Pancreas (tissue), 10 donors: Measurements from ENCODE around the gene IL20RB. TPM values are rescaled to one million over a fixed set of nuclear protein-coding genes. Genes with fewer than 3 reads are reported as not detected.

Experiments
- ATAC-seq, 4 donors: fragments of 200-7000 bp; cut with Tn5 transposase; one replicate each; pipeline versions ENCODE4 v1.8.0 to v1.9.1; 2020; ENCODE audit warnings: mild to moderate bottlenecking in 4 of 4, moderate library complexity in 4 of 4
- DNase-seq, 6 donors: peaks; one replicate each; pipeline ENCODE4 v3.0.0-alpha.2; 2020
- FAIRE-seq: peaks from 2 replicates; lab custom pipeline; 2012; peaks lifted over from hg19 to GRCh38; lab: Jason Lieb, UNC
- H3K27ac ChIP-seq, 4 donors: fragments of 200-600 bp; sonication (generic); 1 replicate in 3 of 4; 2 replicates in 1 of 4; pipeline versions ENCODE4 v1.5.0 to v1.8.0; 2020
- H3K27me3 ChIP-seq, 4 donors: fragments of 200-600 bp; one replicate each; pipeline ENCODE4 v1.8.0; 2021
- H3K36me3 ChIP-seq, 3 donors: fragments of 200-600 bp; sonication (generic) in 1 of 3; one replicate each; pipeline versions ENCODE4 v1.5.0 to v1.8.0; 2020 to 2021
- H3K4me1 ChIP-seq, 3 donors: fragments of 200-600 bp; one replicate each; pipeline ENCODE4 v1.8.0; 2021
- H3K4me3 ChIP-seq, 4 donors: fragments of 200-600 bp; sonication (generic) in 2 of 4; one replicate each; pipeline versions ENCODE4 v1.5.0 to v1.8.0; 2020 to 2021
- H3K9me3 ChIP-seq, 4 donors: fragments of 200-600 bp; one replicate each; pipeline ENCODE4 v1.8.0; 2021
- CTCF ChIP-seq, 4 donors: fragments of 200-600 bp; sonication (generic) in 3 of 4; IDR thresholded peaks; one replicate each; pipeline versions ENCODE4 v1.5.0 to v1.8.0; 2021; ENCODE audit warnings: antibody characterized with exemption in 4 of 4
- WGBS, 2 donors: extraction: QIAGEN DNeasy Blood & Tissue Kit; methylation state at CpG; one replicate each; pipeline ENCODE4 v1.1.7; 2013; 5-methylcytosine and 5-hydroxymethylcytosine counted together
- intact Hi-C, 3 donors: fragments of 100-400 bp; cut with DNase I; formaldehyde crosslinking; loops; one replicate each; pipeline versions ENCODE4 v1.11.1 to v1.14.2; 2022
- polyA plus RNA-seq, 2 donors: library from polyadenylated mRNA; stranded (reverse); fragments of 200-250 nt; gene quantifications; one replicate each; pipeline ENCODE4 v1.2.3, GENCODE V29; 2013
- total RNA-seq, 6 donors: library from RNA; stranded (reverse); fragmentation: NEBNext Ultra II Directional in 4 of 6; extraction: Animal tissue kit (Norgen Biotek cat#: 25700) in 4 of 6; gene quantifications; one replicate each; pipeline versions ENCODE4 v1.2.1 to v1.2.4, GENCODE V29; 2021 to 2023
- donor health status: healthy with polysubstance abuse.
- donor health status: DM: no; HTN: no; CAD: no; lungs with moderate emphysema.
- donor health status: DM: no; HTN: no; CAD: no.
- donor health status: control.
- donor health status: control.
- donor health status: Bipolar disorder and iron deficiency.
- donor health status: DM: yes; HTN: yes; CAD: no.
- donor health status: DM: no; HTN: no; CAD: no.
- donor health status: DM: no; HTN: no; CAD: no.
- donor health status: DM: yes; HTN: yes; CAD: no.

Gene IL20RB
- total and polyA plus RNA-seq, 8 donors, result 0.28 to 1.3 (median 0.39) TPM

GRCh38 chr3:136925425-136926190 is 32.2 kb upstream of the IL20RB start:
- intact Hi-C loops, result no loop called here
- ATAC-seq, result no peak
- Histone ChIP-seq H3K4me3 (no peak overlapping the region), H3K9me3 (no peaks in the 10 kb centered on the region), H3K36me3 (no peaks in the 10 kb centered on the region), H3K4me1 (peaks cover 0 to 14% (median 12%) of the 10 kb centered on the region in 3 donors), H3K27me3 (no peaks in the 10 kb centered on the region), H3K27ac (no peak overlapping the region)
- DNase-seq, result no peak
- TF ChIP-seq CTCF (IDR thresholded peaks at IDR 0.05), result no peak
- no peak for FAIRE-seq
- 56 to 58% methylated on average over 7 of the region's 7 CpGs for WGBS, 2 donors

GRCh38 chr3:136928240-136928639 is 29.5 kb upstream of the IL20RB start:
- Histone ChIP-seq H3K27me3 (no peaks in the 10 kb centered on the region), H3K9me3 (no peaks in the 10 kb centered on the region), H3K4me3 (no peak overlapping the region), H3K36me3 (no peaks in the 10 kb centered on the region), H3K4me1 (peaks cover 0 to 21% (median 14%) of the 10 kb centered on the region in 3 donors), H3K27ac (no peak overlapping the region)
- no peak for ATAC-seq
- FAIRE-seq, result no peak
- no peak for TF ChIP-seq CTCF (IDR thresholded peaks at IDR 0.05)
- no peak for DNase-seq
- intact Hi-C loops, result no loop called here

- Histone ChIP-seq H3K36me3 (no peaks in the 10 kb centered on the region), H3K9me3 (no peaks in the 10 kb centered on the region), H3K27ac (peak overlapping the region in 2 of 4 donors; percentile 17 to 51), H3K4me3 (peak overlapping the region in 1 of 4 donors; percentile 15), H3K27me3 (no peaks in the 10 kb centered on the region), H3K4me1 (peaks cover 0 to 20% (median 14%) of the 10 kb centered on the region in 3 donors)
- 21 to 24% methylated on average over 4 of the region's 4 CpGs for WGBS, 2 donors
- no peak for TF ChIP-seq CTCF (IDR thresholded peaks at IDR 0.05)
- peak in 2 of 6 donors; percentile 9 to 50 for DNase-seq
- intact Hi-C loops, result no loop called here
- peak; percentile 69 to 90 (median 84) for ATAC-seq
- peak; percentile 95 for FAIRE-seq
These were observed 27.7 kb upstream of the IL20RB start for GRCh38 chr3:136929977-136930670.

GRCh38 chr3:136931606-136932005 is 26.2 kb upstream of the IL20RB start:
- intact Hi-C loops, result no loop called here
- Histone ChIP-seq H3K36me3 (no peaks in the 10 kb centered on the region), H3K4me3 (peak overlapping the region in 1 of 4 donors; percentile 3), H3K27me3 (no peaks in the 10 kb centered on the region), H3K9me3 (no peaks in the 10 kb centered on the region), H3K4me1 (peaks cover 0 to 14% (median 9%) of the 10 kb centered on the region in 3 donors), H3K27ac (peak overlapping the region in 1 of 4 donors; percentile 17)
- no peak for FAIRE-seq
- TF ChIP-seq CTCF (IDR thresholded peaks at IDR 0.05), result no peak
- no peak for DNase-seq
- no peak for ATAC-seq
- WGBS, 2 donors, result 91 to 95% methylated on average over 4 of the region's 4 CpGs
